DMS79 treated with DMSO at 0.1 percent for 48 hours (cell line): ENCODE results near the gene EIF2S2.

Experiments
- DNase-seq: peaks from one replicate; lab custom pipeline; 2025; lab: John Stamatoyannopoulos, UW

The EIF2S2 gene

GRCh38 chr20:34088305-34089174 lies 23.5 kb downstream of the EIF2S2 start:
- no peak for DNase-seq

- no peak for DNase-seq
Measured at GRCh38 chr20:34085544-34086040, 26.5 kb downstream of the EIF2S2 start.

- no peak for DNase-seq
Measured at GRCh38 chr20:34084227-34084923, 27.7 kb downstream of the EIF2S2 start.

- no peak for DNase-seq
Measured at GRCh38 chr20:34083781-34084180, 28.3 kb downstream of the EIF2S2 start.

- peak; percentile 95 for DNase-seq
Measured at GRCh38 chr20:34083137-34083536, 28.9 kb downstream of the EIF2S2 start.

- no peak for DNase-seq
Measured at GRCh38 chr20:34082232-34082887, 29.7 kb downstream of the EIF2S2 start.

GRCh38 chr20:34079818-34080217 lies 32.2 kb downstream of the EIF2S2 start:
- DNase-seq, result no peak

GRCh38 chr20:34078540-34078939 lies 33.5 kb downstream of the EIF2S2 start:
- no peak for DNase-seq

- DNase-seq, result no peak
Measured at GRCh38 chr20:34076952-34077351, 35.1 kb downstream of the EIF2S2 start.

GRCh38 chr20:34075647-34076046 lies 36.4 kb downstream of the EIF2S2 start:
- no peak for DNase-seq

- no peak for DNase-seq
Measured at GRCh38 chr20:34074101-34074760, 37.8 kb downstream of the EIF2S2 start.

GRCh38 chr20:34072778-34073177 lies 39.3 kb downstream of the EIF2S2 start:
- DNase-seq, result no peak

- DNase-seq, result no peak
Measured at GRCh38 chr20:34072076-34072475, 40.0 kb downstream of the EIF2S2 start.

- no peak for DNase-seq
Measured at GRCh38 chr20:34070859-34071258, 41.2 kb downstream of the EIF2S2 start.

- no peak for DNase-seq
Measured at GRCh38 chr20:34070079-34070439, 42.0 kb downstream of the EIF2S2 start.

GRCh38 chr20:34069341-34070078 lies 42.5 kb downstream of the EIF2S2 start:
- DNase-seq, result peak; percentile 74

GRCh38 chr20:34068001-34068400 lies 44.0 kb downstream of the EIF2S2 start:
- DNase-seq, result no peak

GRCh38 chr20:34066476-34067090 lies 45.5 kb downstream of the EIF2S2 start:
- DNase-seq, result no peak

GRCh38 chr20:34065260-34065659 lies 46.8 kb downstream of the EIF2S2 start:
- no peak for DNase-seq

GRCh38 chr20:34064286-34064685 lies 47.8 kb downstream of the EIF2S2 start:
- no peak for DNase-seq
